B cell (primary cell): ENCODE measurements around the gene RASGEF1C. TPM values are rescaled to one million over a fixed set of nuclear protein-coding genes. Genes with fewer than 3 reads are reported as not detected.

ENCODE experiments used
- ATAC-seq: fragments of 200-7000 bp; cut with Tn5 transposase; one replicate; pipeline ENCODE4 v1.10.0; 2021; ENCODE audit warnings: low read depth, mild to moderate bottlenecking, moderate number of reproducible peaks, moderate library complexity
- CTCF ChIA-PET: fragments of 350-600 bp; sonication (Branson Sonifier 250); formaldehyde crosslinking; loops from one replicate; lab custom pipeline; 2021; ENCODE audit warnings: antibody characterized with exemption, inconsistent platforms; lab: Charles Lee
- POLR2A ChIA-PET: fragments of 350-600 bp; sonication (Branson Sonifier 250); formaldehyde crosslinking; loops from one replicate; lab custom pipeline; 2021; ENCODE audit warnings: antibody characterized with exemption; lab: Charles Lee
- DNase-seq: peaks from one replicate; pipeline ENCODE4 v3.0.0; 2013
- H2AFZ ChIP-seq: 2 replicates; pipeline ENCODE4 v1.6.1; 2012; ENCODE audit warnings: mild to moderate bottlenecking, low read depth, low read length; ENCODE audit not compliant: insufficient read depth, poor library complexity, severe bottlenecking
- H3K27ac ChIP-seq, 2 donors: 1 replicate in 1 of 2; 2 replicates in 1 of 2; pipeline ENCODE4 v1.5.1; 2012 to 2013; ENCODE audit warnings: low read length in 2 of 2, mild to moderate bottlenecking in 2 of 2, moderate library complexity in 1 of 2
- H3K27me3 ChIP-seq, 4 experiments: fragments of 200-600 bp in 1 of 4; sonication (generic) in 1 of 4; replicated peaks in 1 of 4; 1 replicate in 2 of 4; 2 replicates in 2 of 4; pipeline versions ENCODE4 v1.6.1 to v1.7.0; 2013 to 2016; ENCODE audit warnings: low read length in 3 of 4, mild to moderate bottlenecking in 2 of 4, mixed read lengths in 1 of 4, moderate library complexity in 1 of 4; ENCODE audit not compliant: insufficient read depth in 4 of 4, control insufficient read depth in 3 of 4; ENCODE audit errors: control extremely low read depth in 1 of 4
- H3K36me3 ChIP-seq, 2 experiments: replicated peaks in 1 of 2; 1 replicate in 1 of 2; 2 replicates in 1 of 2; pipeline versions ENCODE4 v1.6.1 to v1.7.1; 2013; ENCODE audit warnings: low read length in 1 of 2; ENCODE audit not compliant: insufficient read depth in 2 of 2, control insufficient read depth in 1 of 2; ENCODE audit errors: control extremely low read depth in 1 of 2, extremely low read depth in 1 of 2
- H3K4me1 ChIP-seq, 2 donors: fragments of 200-600 bp in 1 of 2; sonication (generic) in 1 of 2; 1 replicate in 1 of 2; 2 replicates in 1 of 2; pipeline versions ENCODE4 v1.5.1 to v1.6.1; 2013 to 2017; ENCODE audit warnings: low read length in 2 of 2; ENCODE audit not compliant: control insufficient read depth in 2 of 2, insufficient read depth in 2 of 2
- H3K4me2 ChIP-seq: replicated peaks from 2 replicates; pipeline ENCODE3; 2012; ENCODE audit warnings: mild to moderate bottlenecking, low read depth, low read length; ENCODE audit not compliant: poor library complexity, severe bottlenecking
- H3K4me3 ChIP-seq, 5 experiments: fragments of 200-600 bp in 1 of 5; sonication (generic) in 1 of 5; 1 replicate in 3 of 5; 2 replicates in 2 of 5; pipeline versions ENCODE4 v1.5.1 to v1.7.0; 2011 to 2016; ENCODE audit warnings: low read length in 4 of 5, mild to moderate bottlenecking in 4 of 5, low read depth in 2 of 5, control low read depth in 1 of 5, moderate library complexity in 1 of 5; ENCODE audit not compliant: insufficient read depth in 1 of 5; ENCODE audit errors: control extremely low read depth in 1 of 5, extremely low read depth in 1 of 5
- H3K79me2 ChIP-seq: fragments of 200-600 bp; sonication (generic); one replicate; pipeline ENCODE4 v1.6.0; 2016; ENCODE audit warnings: low read length; ENCODE audit not compliant: control insufficient read depth, insufficient read depth
- H3K9ac ChIP-seq: fragments of 200-600 bp; sonication (generic); 2 replicates; pipeline ENCODE4 v1.6.1; 2017; ENCODE audit warnings: mild to moderate bottlenecking, low read length, moderate library complexity
- H3K9me3 ChIP-seq, 3 donors: one replicate each; pipeline versions ENCODE4 v1.6.1 to v1.7.1; 2013; ENCODE audit warnings: low read length in 2 of 3; ENCODE audit not compliant: control insufficient read depth in 2 of 3, insufficient read depth in 1 of 3; ENCODE audit errors: control extremely low read depth in 1 of 3
- H4K20me1 ChIP-seq: 2 replicates; pipeline ENCODE4 v1.6.0; 2012; ENCODE audit warnings: mild to moderate bottlenecking, low read length; ENCODE audit not compliant: insufficient read depth, control insufficient read depth, poor library complexity, severe bottlenecking
- H3K27ac Mint-ChIP-seq: one replicate; pipeline ENCODE4 v1.8.0; 2021; ENCODE audit warnings: mixed read lengths
- H3K27me3 Mint-ChIP-seq: one replicate; pipeline ENCODE4 v1.8.0; 2021; ENCODE audit warnings: mixed read lengths
- H3K4me1 Mint-ChIP-seq: one replicate; pipeline ENCODE4 v1.8.0; 2021; ENCODE audit warnings: mixed read lengths
- H3K4me3 Mint-ChIP-seq: one replicate; pipeline ENCODE4 v1.8.0; 2021; ENCODE audit warnings: mixed read lengths
- H3K9me3 Mint-ChIP-seq: one replicate; pipeline ENCODE4 v1.8.0; 2022; ENCODE audit warnings: mixed read lengths; ENCODE audit not compliant: insufficient read depth
- CTCF ChIP-seq: fragments of 200-600 bp; IDR thresholded peaks from one replicate; pipeline ENCODE4 v1.8.0; 2022; ENCODE audit warnings: antibody characterized with exemption, mild to moderate bottlenecking
- EZH2 ChIP-seq: IDR thresholded peaks from 2 replicates; pipeline ENCODE4 v1.6.1; 2012; ENCODE audit warnings: borderline replicate concordance, low read depth, mild to moderate bottlenecking, moderate library complexity, low read length; ENCODE audit not compliant: insufficient read depth, poor library complexity, severe bottlenecking
- WGBS: methylation state at CpG from one replicate; pipeline ENCODE4 v1.1.5; 2013; ENCODE audit warnings: missing lambda C conversion rate; ENCODE audit not compliant: insufficient coverage; 5-methylcytosine and 5-hydroxymethylcytosine counted together
- intact Hi-C: fragments of 100-400 bp; cut with micrococcal nuclease; formaldehyde crosslinking; loops from one replicate; pipeline ENCODE4 v1.10.0; 2022
- polyA plus RNA-seq: library from polyadenylated mRNA; depleted of rRNA; stranded (reverse); fragments of >200 nt; gene quantifications from 2 replicates; pipeline ENCODE4 v1.2.3, GENCODE V29; 2012
- total RNA-seq, 2 donors: library from RNA; stranded (reverse); fragments of 120-200 nt in 1 of 2; gene quantifications; 1 replicate in 1 of 2; 2 replicates in 1 of 2; pipeline versions ENCODE4 v1.2.3 to v1.2.4, GENCODE V29; 2013 to 2022

Gene RASGEF1C
- total and polyA plus RNA-seq, 2 donors (not counting 1 experiment from before 2014, with no cell fraction given) = not detected

GRCh38 chr5:180238631-180239030 is 29.6 kb upstream of the RASGEF1C start:
- whole genome bisulfite sequencing = 100% methylated on average over 1 of the region's 2 CpGs
- no peak for ATAC-seq
- DNase-seq = no peak
- H3K4me3 ChIP-seq = no peak overlapping the region
- no peaks in the 10 kb centered on the region for H4K20me1 ChIP-seq
- ChIA-PET POLR2A (no interaction called here), CTCF (interaction anchor here (0.7 kb wide), 1 partner anchor 55 kb away, joined by 3 read pairs; no protein-coding TSS in a partner anchor)
- no peaks in the 10 kb centered on the region for H3K27me3 Mint-ChIP-seq
- intact Hi-C loops = no loop called here
- H3K4me1 ChIP-seq = no peaks in the 10 kb centered on the region
- H3K9ac ChIP-seq = no peak overlapping the region
- H2AFZ ChIP-seq = no peak overlapping the region
- no peaks in the 10 kb centered on the region for H3K79me2 ChIP-seq
- no peaks in the 10 kb centered on the region for H3K4me1 Mint-ChIP-seq
- no peak overlapping the region for H3K27ac Mint-ChIP-seq
- H3K4me3 Mint-ChIP-seq = no peak overlapping the region
- peaks cover 3% of the 10 kb centered on the region for H3K9me3 Mint-ChIP-seq
- no peaks in the 10 kb centered on the region for H3K27me3 ChIP-seq
- H3K27ac ChIP-seq = no peak overlapping the region
- H3K4me2 ChIP-seq = no peak overlapping the region
- peaks cover 2 to 65% of the 10 kb centered on the region in 2 experiments for H3K36me3 ChIP-seq
- H3K9me3 ChIP-seq = peaks cover 0 to 5% (median 0%) of the 10 kb centered on the region in 3 donors
- TF ChIP-seq CTCF (no peak), EZH2 (no peak)

- POLR2A ChIA-PET = no interaction called here
- H2AFZ ChIP-seq = no peak overlapping the region
- no peak overlapping the region for H3K9ac ChIP-seq
- CTCF ChIA-PET = no interaction called here
- no peaks in the 10 kb centered on the region for H3K27me3 ChIP-seq
- no peaks in the 10 kb centered on the region for H3K4me1 ChIP-seq
- H3K9me3 ChIP-seq = peaks cover 0 to 3% (median 0%) of the 10 kb centered on the region in 3 donors
- peaks cover 4% of the 10 kb centered on the region for H3K9me3 Mint-ChIP-seq
- H3K4me1 Mint-ChIP-seq = no peaks in the 10 kb centered on the region
- H3K79me2 ChIP-seq = no peaks in the 10 kb centered on the region
- no peak for DNase-seq
- no CpG with 5 or more reads among the region's 1 CpG for WGBS
- H3K36me3 ChIP-seq = peaks cover 0 to 55% of the 10 kb centered on the region in 2 experiments
- TF ChIP-seq EZH2 (no peak), CTCF (no peak)
- no peaks in the 10 kb centered on the region for H3K27me3 Mint-ChIP-seq
- no peaks in the 10 kb centered on the region for H4K20me1 ChIP-seq
- intact Hi-C loops = no loop called here
- ATAC-seq = no peak
- H3K4me3 ChIP-seq = no peak overlapping the region
- H3K27ac Mint-ChIP-seq = no peak overlapping the region
- no peak overlapping the region for H3K4me2 ChIP-seq
- no peak overlapping the region for H3K4me3 Mint-ChIP-seq
- H3K27ac ChIP-seq = no peak overlapping the region
Measured at GRCh38 chr5:180235846-180236245, 26.8 kb upstream of the RASGEF1C start.
